ENCODE data around the gene TSKU. TPM values are rescaled to one million over a fixed set of nuclear protein-coding genes. Genes with fewer than 3 reads are reported as not detected.
"Not testable (repeated sequence)": the region's sequence is repeated elsewhere in the genome, so short reads cannot be mapped to it uniquely, and the experiment has no call there.

TSKU gene
- polyA plus RNA-seq, 10 donors = 14.8 to 32.4 (median 20.2) TPM

DNA sequence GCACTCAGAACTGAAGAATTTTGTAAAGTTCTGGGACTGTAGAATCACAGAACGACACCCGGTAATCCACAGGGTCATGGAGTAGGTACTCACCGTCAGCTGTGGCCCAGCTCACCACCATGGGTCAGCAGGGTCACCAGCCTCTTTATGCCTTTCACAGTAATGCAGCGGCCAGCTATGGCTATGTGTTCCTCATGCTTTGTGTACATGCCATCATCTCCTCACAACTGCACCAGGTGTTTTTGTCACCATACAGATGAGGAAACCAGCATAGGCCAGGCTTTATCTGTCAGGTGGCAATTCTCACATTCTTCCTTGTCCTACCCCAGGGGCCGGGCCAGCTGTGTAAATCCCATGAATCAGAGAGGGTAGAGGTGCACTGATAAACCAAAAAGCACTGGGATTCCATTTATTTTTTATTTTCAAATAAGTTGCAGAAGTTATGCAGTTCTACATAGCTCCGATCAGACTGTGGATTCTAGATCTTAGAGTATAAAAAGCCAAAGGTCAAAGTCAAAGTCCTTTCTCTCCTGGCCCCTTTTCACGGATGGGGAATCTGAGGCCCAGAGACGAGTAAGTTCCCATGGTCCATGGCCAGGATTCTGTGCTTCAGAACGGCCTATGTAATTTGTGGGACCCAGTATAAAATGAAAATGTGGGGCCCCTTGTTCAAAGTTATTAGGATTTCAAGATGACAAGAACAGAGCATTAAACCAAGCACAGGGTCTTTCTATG is 17.5 kb downstream of the TSKU start:
- peak in 1 of 3 donors; percentile 2 for DNase-seq

GRCh38 chr11:76801225-76801624 is 18.1 kb downstream of the TSKU start:
- no peak for DNase-seq

GRCh38 chr11:76801736-76802135 is 18.6 kb downstream of the TSKU start:
- DNase-seq = no peak

DNA sequence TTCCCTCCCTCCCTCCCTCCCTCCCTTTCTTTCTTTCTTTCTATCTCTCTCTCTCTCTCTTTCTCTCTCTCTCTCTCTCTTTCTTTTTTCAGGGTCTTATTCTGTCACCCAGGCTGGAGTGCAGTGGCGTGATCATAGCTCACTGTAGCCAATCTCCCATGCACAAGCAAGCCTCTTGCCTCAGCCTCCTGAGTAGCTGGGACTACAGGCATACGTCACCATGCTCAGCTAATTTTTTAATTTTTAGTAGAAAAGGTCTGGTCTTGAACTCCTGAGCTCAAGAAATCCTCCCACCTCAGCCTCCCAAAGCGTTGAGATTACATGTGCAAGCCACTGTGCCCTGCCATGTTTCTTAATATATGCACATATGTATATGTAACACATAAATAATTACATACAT is 19.0 kb downstream of the TSKU start:
- no peak for DNase-seq

- peak in 1 of 3 donors; percentile 2 for DNase-seq
Measured at GRCh38 chr11:76802621-76803020, 19.5 kb downstream of the TSKU start.

- peak in 1 of 3 donors; percentile 3 for DNase-seq
Measured at GRCh38 chr11:76803023-76803422, 19.9 kb downstream of the TSKU start.

GRCh38 chr11:76803811-76804600 is 20.9 kb downstream of the TSKU start:
- no peak for DNase-seq

GRCh38 chr11:76805206-76805913 is 22.2 kb downstream of the TSKU start:
- peak in 1 of 3 donors; percentile 2 for DNase-seq

GRCh38 chr11:76806131-76806530 is 23.0 kb downstream of the TSKU start:
- DNase-seq = peak in 1 of 3 donors; percentile 3

DNA sequence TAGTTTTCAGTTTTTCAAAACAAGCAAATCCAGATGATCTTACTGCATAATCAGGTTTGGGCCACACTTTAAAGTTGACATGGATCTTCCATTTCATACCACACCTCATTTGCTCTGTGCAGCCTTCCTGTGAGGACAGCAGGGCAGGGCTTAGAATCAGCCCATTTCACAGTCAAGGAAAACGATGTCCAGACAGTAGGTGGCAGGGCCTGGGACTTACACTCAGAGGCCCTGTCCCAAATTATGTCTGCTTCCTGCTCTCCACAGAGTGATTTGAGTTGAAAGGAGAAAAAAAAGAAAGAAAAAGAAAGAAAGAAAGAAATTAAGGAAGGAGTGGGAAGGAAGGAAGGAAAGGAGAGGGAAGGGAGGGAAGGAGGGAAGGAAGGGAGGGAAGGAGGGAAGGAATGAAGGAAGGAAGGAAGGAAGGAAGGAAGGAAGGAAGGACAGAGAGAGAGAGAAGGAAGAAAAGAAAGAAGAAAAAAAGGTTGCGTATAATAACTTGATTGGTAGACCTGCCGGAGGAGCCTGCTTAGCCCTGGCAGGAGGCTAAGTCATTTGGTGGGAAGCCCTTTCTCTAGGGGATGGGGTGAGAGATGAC is 23.6 kb downstream of the TSKU start:
- peak in 1 of 3 donors; percentile 3 for DNase-seq

- DNase-seq = peak; percentile 64 to 89 (median 83)
Measured at GRCh38 chr11:76807206-76807875, 24.2 kb downstream of the TSKU start.

GRCh38 chr11:76808171-76808570 is 25.0 kb downstream of the TSKU start:
- peak in 1 of 3 donors; percentile 2 for DNase-seq

DNA sequence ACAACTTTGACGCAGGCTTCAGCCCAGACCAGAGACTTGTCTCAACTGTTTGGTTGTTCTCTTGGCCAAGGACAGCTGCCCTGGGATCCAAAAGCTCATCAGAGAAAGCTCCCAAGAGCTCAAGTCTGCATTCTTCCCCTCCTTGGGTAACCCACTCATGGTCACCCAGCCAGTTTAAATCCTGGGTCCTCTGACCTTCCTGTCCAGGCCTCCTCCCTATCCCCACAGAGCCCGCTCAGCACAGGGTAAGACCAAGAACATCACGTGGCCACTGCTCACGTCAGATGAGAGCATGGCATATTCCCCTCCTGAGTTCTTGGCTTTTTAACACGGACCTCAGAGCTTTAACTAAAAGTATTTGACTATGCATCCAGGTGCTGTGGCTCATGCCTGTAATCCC is 25.8 kb downstream of the TSKU start:
- no peak for DNase-seq

- no peak for DNase-seq
Measured at GRCh38 chr11:76810151-76810853, 27.1 kb downstream of the TSKU start.

DNA sequence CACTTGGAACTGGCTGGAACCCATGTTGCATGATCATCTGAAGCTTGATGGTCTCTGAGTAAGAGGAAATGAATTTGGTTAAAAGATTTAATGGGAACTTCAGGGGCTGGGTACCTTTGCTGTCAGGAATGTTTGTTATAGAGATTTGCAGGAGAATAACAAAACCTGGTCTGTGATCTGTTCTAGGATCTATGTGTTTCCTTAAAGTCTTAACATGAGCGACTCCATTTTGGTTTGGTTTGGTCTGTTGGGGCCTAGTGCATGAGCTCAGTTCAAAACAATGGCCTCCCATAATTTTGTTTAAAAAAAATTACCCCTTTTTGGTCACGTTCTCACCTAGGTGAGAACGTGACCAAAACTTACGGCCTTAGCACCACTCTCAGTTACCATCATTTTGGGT is 28.1 kb downstream of the TSKU start:
- no peak for DNase-seq

DNA sequence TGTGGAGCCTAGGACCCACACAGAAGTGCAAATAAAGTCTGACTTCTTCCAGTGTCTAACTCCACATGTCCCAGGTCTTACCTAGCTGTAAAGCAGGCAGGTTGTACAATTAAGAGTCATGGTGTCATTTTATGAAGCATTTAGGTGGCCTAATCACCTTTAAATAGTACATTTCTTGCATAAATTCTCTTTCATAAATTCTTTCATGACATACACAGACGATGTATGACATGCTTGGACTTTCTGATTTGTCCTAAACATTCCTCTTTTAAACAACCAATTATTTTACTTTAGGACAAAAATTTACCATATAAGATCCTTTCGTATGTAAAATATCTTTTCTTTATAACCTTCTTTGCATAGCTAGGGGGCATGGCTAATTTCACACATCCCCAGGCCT is 31.3 kb downstream of the TSKU start:
- DNase-seq = no peak

- not testable (repeated sequence) for DNase-seq
Measured at GRCh38 chr11:76815678-76816077, 32.5 kb downstream of the TSKU start.

GRCh38 chr11:76820184-76820566 is 37.0 kb downstream of the TSKU start:
- DNase-seq = no peak

DNA sequence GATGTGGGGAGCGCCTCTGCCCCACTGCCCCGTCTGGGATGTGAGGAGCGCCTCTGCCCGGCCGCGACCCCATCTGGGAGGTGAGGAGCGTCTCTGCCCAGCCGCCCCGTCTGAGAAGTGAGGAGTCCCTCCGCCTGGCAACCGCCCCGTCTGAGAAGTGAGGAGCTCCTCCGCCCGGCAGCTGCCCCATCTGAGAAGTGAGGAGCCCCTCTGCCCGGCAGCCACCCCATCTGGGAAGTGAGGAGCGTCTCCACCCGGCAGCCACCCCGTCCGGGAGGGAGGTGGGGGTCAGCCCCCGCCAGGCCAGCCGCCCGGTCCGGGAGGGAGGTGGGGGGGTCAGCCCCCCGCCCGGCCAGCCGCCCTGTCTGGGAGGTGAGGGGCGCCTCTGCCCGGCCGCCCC is 38.2 kb downstream of the TSKU start:
- not testable (repeated sequence) for DNase-seq

DNA sequence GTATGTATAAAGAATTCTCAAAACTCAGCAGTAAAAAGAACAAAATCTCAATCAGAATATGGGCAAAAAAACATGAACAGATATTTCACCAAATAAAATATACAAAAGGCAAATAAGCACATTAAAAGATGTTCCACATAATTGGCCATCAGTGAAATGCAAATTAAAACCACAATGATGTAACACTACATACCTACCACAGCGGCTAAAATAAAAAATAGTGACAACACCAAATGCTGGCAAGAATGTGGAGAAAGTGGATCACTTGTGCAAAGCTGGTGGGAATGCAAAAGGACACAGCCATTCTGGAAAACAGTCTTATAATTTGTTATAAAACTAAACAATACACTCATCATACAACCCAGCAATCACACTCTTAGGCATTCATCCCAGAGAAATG is 39.2 kb downstream of the TSKU start:
- DNase-seq = no peak

DNA sequence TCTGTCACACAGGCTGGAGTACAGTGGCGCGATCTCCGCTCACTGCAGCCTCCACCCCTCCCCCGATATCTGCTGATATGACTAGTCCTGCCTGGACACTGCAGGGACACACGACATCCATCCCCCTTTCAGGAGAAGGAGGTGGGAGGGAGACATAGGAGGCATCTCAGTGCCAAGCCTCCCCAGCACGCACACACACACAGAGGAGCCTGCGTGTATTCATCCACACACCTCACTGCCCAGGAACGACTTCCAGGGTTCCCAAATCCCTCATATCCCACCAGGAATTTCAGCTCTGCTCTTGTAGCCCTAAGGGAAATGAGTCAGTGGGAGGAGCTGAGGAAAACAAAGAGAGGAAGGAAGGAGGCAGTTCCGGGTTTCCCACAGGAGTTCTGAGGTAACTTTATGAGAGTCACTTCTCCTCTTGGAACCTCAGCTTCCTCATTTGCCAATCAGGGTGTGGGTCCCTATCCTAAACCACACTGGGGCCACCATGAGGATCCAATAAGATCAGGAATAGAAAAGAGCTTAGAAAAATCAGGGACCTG is 40.4 kb downstream of the TSKU start:
- peak; percentile 23 to 70 (median 57) for DNase-seq
